Adrenal gland (tissue), 5 donors: ENCODE results near the gene PRKG1.

Experiments used
- CTCF ChIP-seq, 6 experiments: fragments of 450-650 bp in 4 of 6; fragments of 200-600 bp in 2 of 6; sonication (generic) in 1 of 6; IDR thresholded peaks; 1 replicate in 5 of 6; 2 replicates in 1 of 6; pipeline versions ENCODE4 v1.5.1 to v1.8.0; 2016 to 2021; ENCODE audit warnings: antibody characterized with exemption in 6 of 6, mild to moderate bottlenecking in 2 of 6, moderate library complexity in 1 of 6
- POLR2A ChIP-seq, 2 donors: fragments of 450-650 bp; IDR thresholded peaks; one replicate each; pipeline ENCODE4 v1.6.1; 2017; ENCODE audit warnings: antibody characterized with exemption in 2 of 2, mild to moderate bottlenecking in 2 of 2, moderate library complexity in 1 of 2
- donor health status: DM: no; HTN: no; CAD: no.

GRCh38 chr10:51028420-51028819 lies 45.9 kb upstream of the PRKG1 start:
- TF ChIP-seq CTCF (IDR thresholded peaks at IDR 0.05) (no peak), POLR2A (IDR thresholded peaks at IDR 0.05) (no peak)
